Cerebellar nuclear complex (tissue), 1 donor: ENCODE measurements around the gene ERMN.
"Not testable (repeated sequence)": the region's sequence is repeated elsewhere in the genome, so short reads cannot be mapped to it uniquely, and the experiment has no call there.

Experiments
- DNase-seq, 2 experiments: peaks; one replicate each; lab custom pipeline; 2025; lab: John Stamatoyannopoulos, UW

Gene ERMN, protein sequence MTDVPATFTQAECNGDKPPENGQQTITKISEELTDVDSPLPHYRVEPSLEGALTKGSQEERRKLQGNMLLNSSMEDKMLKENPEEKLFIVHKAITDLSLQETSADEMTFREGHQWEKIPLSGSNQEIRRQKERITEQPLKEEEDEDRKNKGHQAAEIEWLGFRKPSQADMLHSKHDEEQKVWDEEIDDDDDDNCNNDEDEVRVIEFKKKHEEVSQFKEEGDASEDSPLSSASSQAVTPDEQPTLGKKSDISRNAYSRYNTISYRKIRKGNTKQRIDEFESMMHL

GRCh38 chr2:157325786-157326185 is at the start of gene ERMN:
TSS of gene ERMN (minus strand) at chr2:157325824. CDS start at chr2:157325642, 182 bp downstream.
- DNase-seq: no peak

GRCh38 chr2:157375384-157375783 is 49.8 kb upstream of the ERMN start:
- DNase-seq: no peak

DNA sequence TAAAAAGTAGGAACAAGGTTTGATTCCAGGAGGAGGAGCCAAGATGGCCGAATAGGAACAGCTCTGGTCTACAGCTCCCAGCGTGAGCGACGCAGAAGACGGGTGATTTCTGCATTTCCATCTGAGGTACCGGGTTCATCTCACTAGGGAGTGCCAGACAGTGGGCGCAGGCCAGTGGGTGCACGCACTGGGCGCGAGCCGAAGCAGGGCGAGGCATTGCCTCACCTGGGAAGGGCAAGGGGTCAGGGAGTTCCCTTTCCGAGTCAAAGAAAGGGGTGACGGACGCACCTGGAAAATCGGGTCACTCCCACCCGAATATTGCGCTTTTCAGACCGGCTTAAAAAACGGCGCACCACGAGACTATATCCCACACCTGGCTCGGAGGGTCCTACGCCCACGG is 42.9 kb upstream of the ERMN start:
- not testable (repeated sequence) for DNase-seq

DNA sequence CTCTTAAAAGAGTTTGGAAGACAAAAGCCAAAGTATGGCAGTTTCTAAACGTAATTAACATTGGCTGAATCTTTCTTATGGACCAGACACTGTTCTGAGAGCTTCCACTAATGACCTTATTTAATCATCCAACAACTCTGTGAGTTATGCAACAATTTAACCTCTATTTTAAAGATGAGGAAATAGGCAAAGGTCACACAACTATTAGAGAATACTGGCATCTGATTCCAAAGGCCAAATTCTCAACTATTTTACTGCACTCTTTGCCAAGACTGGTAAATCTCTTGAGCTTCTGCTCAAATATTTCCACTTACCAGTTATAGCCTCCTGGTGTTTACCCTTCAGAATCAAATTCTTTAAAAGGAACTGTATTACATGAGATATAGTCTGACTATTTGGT is 42.1 kb upstream of the ERMN start:
- no peak for DNase-seq

DNA sequence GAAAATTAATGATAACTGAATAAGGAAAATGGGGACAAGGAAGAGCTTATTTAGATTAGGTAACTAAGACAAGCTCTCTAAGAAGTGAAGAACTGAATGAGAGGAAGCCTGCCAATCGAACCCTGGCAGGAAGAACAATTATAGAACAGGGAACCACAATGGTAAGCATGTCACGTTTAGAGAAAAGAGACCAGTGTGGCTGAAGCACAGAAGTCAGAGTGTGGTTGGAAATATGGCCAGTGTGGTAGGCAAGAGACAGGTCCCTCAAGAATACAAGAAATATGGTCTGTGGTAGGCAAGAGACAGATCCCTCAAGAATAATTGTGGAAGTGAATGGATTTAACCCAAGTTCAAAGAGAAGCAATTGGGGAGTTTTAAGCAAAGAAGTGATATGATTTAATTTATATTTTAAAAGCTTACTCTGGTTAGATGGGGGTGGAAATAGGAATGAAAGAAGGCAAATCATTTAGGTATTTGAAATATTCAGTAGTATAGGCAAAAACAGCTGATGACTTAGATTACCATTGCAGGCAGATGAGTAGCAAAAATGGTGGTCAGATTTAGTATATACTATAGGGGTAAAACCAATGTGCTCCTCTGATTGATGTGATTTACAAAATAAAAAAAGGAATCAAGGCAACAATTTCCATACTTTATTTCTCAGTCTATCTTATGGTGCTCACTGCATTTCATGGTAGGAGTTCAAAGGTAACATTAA is 38.8 kb upstream of the ERMN start:
- DNase-seq: no peak

DNA sequence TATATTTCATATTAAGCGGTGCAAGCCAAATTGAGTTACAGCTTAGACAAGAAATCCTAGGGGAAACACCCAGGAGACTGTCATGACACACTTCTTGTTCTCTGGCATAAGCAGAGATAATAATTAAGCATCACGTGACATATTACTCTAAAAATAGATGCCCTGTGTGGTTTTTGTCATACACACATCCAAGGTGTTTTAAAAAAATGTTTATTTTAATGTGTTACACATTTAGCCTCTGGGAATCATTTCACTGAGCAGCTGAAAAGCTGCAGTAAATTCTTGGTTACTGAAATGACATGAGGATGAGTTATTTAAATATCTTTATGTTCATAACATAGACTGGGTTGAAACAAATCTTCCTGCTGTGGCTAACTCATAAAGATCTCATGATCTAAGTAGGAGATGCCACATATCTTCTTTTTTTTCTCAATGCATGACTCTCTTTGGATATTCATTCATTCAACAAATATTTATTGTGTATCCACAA is 38.0 kb upstream of the ERMN start:
- no peak for DNase-seq

- no peak for DNase-seq
These were observed 37.0 kb upstream of the ERMN start for GRCh38 chr2:157362627-157363026.

GRCh38 chr2:157361526-157361925 is 35.9 kb upstream of the ERMN start:
- DNase-seq: no peak

GRCh38 chr2:157359628-157360027 is 34.0 kb upstream of the ERMN start:
- DNase-seq: no peak

DNA sequence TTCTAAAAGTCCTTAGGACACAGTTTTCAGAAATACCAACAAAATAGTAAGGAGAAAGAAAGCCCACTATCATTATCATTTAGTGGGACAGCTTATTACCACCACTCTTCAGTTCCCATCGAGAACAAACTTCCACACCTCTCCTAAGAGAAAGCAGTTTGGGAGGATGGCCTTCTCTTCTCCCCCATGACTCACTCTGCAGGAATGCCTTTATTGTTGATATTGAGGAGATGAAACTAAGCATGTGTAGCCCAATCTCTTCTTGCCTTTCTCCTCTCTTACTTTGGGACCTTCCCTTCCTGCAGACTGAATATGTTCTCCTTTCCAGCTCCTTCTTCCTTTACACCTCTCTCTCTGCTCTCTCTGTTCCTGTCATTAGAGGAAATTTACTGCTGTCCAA is 30.0 kb upstream of the ERMN start:
- DNase-seq: no peak

GRCh38 chr2:157349949-157350515 is 24.4 kb upstream of the ERMN start:
- no peak for DNase-seq

GRCh38 chr2:157348291-157348921 is 22.8 kb upstream of the ERMN start:
- no peak for DNase-seq

DNA sequence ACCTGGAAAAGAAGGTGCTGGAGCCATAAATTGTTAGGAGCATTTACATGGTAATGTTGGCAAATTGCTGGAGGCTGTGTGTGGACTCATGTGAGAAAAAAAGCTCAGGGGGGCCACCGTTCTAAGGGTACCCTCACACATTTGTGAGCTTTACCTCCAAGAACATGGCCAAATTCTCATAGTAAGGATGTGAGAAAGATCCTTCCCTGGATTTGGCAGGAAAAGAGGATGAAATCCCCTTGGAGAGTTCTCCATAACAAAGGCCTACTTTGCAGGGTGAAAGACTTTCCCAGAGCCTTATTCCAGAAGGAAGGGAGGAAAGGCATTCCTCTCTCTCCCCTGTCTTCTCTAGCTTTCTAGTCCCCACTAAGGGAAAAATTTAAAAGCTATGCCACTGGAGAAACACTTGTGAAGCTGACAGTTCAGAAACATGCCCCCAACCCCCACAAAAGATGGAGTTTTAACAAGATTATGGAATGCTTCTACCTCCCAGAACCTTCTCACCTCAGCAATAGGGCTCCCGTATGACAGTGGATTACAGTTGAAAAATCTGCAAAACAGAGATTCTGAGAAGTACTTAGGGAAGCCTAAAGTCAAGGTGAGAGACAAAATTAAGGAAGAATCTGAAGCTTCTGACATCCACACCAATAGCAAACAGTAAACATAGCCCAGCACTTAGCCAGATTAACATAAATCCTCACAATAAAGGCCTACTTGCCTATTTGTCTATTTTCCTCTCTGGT is 20.2 kb upstream of the ERMN start:
- no peak for DNase-seq

GRCh38 chr2:157341381-157341780 is 15.8 kb upstream of the ERMN start:
- not testable (repeated sequence) for DNase-seq

- no peak for DNase-seq
These were observed 14.5 kb upstream of the ERMN start for GRCh38 chr2:157339965-157340655.

- no peak for DNase-seq
These were observed 12.4 kb upstream of the ERMN start for GRCh38 chr2:157337978-157338377.

DNA sequence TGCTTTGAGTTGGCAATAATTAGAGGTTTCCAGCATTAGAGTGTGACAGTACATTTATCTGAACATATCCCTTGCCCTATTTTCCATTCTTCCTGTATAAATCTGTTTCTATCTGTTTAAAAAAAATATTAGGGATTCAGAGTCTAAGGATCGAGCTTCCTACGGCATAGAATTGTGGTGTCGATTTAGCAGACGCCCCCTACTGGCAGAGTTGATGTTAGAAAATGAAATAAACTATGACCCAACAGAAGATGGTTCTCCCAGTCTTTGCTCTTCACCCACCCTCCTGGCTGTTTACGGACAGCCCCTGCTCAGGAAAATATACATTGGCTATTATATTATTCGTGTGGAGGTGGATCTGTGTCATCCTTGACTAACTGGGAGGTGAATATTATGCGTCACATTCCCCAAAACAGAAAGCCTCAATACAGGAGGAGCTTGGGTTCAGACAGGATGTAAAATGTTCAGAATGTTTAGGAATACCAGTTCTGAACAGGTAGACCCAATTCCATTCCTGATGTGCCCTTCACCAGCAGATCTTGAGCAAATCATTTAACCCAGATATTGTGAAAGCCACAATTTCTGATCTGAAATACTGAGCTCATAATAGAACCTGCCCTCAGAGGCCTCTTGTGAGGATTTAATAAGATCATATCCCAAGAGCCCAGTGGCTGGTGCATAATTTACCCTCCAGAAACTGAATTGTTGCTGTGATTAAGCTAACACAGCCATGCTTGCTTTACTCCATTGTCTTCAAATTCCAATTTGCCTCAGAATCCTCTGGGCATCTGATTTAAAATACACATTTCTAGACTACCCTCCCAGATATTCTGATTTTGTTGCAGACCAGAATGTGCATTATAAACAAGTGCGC is 10.8 kb upstream of the ERMN start:
- DNase-seq: no peak

GRCh38 chr2:157334797-157335196 is 9.2 kb upstream of the ERMN start:
- no peak for DNase-seq

- DNase-seq: no peak
These were observed 8.7 kb upstream of the ERMN start for GRCh38 chr2:157334335-157334734.

GRCh38 chr2:157333304-157334047 is 7.9 kb upstream of the ERMN start:
- DNase-seq: no peak
